NT2/D1 (cell line): ENCODE measurements around the gene VTCN1.

Experiments used
- DNase-seq: peaks from one replicate; pipeline ENCODE4 v3.0.0-alpha.2; 2011; ENCODE audit warnings: low read depth, low spot score
- H3K27me3 ChIP-seq: 2 replicates; pipeline ENCODE4 v1.6.0; 2011; ENCODE audit warnings: mild to moderate bottlenecking; ENCODE audit not compliant: insufficient read length, insufficient read depth
- H3K36me3 ChIP-seq: 2 replicates; pipeline ENCODE4 v1.6.1; 2011; ENCODE audit warnings: mild to moderate bottlenecking, low read length, mixed read lengths; ENCODE audit not compliant: insufficient read depth, insufficient read length
- H3K4me1 ChIP-seq: 2 replicates; pipeline ENCODE4 v1.5.1; 2011; ENCODE audit not compliant: insufficient read depth, insufficient read length
- H3K4me3 ChIP-seq: 2 replicates; pipeline ENCODE4 v1.5.1; 2011; ENCODE audit warnings: low read depth; ENCODE audit not compliant: insufficient read length
- H3K9ac ChIP-seq: 2 replicates; pipeline ENCODE4 v1.6.0; 2011; ENCODE audit warnings: low read depth; ENCODE audit not compliant: insufficient read length
- H3K9me3 ChIP-seq: 2 replicates; pipeline ENCODE4 v1.5.1; 2011; ENCODE audit warnings: mild to moderate bottlenecking, low read length; ENCODE audit not compliant: insufficient read depth
- SUZ12 ChIP-seq: IDR thresholded peaks from 2 replicates; pipeline ENCODE4 v1.6.1; 2011; ENCODE audit not compliant: insufficient read length, insufficient read depth; ENCODE audit errors: extremely low read depth
- YY1 ChIP-seq: IDR thresholded peaks from 2 replicates; pipeline ENCODE4 v1.6.1; 2011; ENCODE audit not compliant: insufficient read length, insufficient read depth
- ZNF274 ChIP-seq: IDR thresholded peaks from 2 replicates; pipeline ENCODE4 v1.6.1; 2011; ENCODE audit warnings: mild to moderate bottlenecking, low read depth, low read length

VTCN1 gene

GRCh38 chr1:117241512-117241911 is 30.8 kb upstream of the VTCN1 start:
- no peak for TF ChIP-seq SUZ12
- no peak for TF ChIP-seq ZNF274
- TF ChIP-seq YY1, result no peak
- Histone ChIP-seq H3K36me3 (no peaks in the 10 kb centered on the region), H3K27me3 (no peaks in the 10 kb centered on the region)

GRCh38 chr1:117240547-117240946 is 29.8 kb upstream of the VTCN1 start:
- Histone ChIP-seq H3K27me3 (no peaks in the 10 kb centered on the region), H3K4me3 (no peak overlapping the region), H3K4me1 (peaks cover 2% of the 10 kb centered on the region), H3K36me3 (no peaks in the 10 kb centered on the region), H3K9me3 (no peaks in the 10 kb centered on the region), H3K9ac (no peak overlapping the region)
- TF ChIP-seq ZNF274, result no peak
- no peak for TF ChIP-seq SUZ12
- TF ChIP-seq YY1, result no peak
- no peak for DNase-seq

More at GRCh38 chr1:117241512-117241911, 30.8 kb upstream of the VTCN1 start:
- DNase-seq, result no peak
- no peaks in the 10 kb centered on the region for H3K9me3 ChIP-seq
- H3K4me1 ChIP-seq, result peaks cover 2% of the 10 kb centered on the region
- H3K9ac ChIP-seq, result no peak overlapping the region
- H3K4me3 ChIP-seq, result no peak overlapping the region

- no peak overlapping the region for H3K4me3 ChIP-seq
- H3K4me1 ChIP-seq, result peaks cover 2% of the 10 kb centered on the region
- H3K9me3 ChIP-seq, result no peaks in the 10 kb centered on the region
- DNase-seq, result no peak
- TF ChIP-seq SUZ12, result no peak
- no peak for TF ChIP-seq ZNF274
- TF ChIP-seq YY1, result no peak
- H3K36me3 ChIP-seq, result no peaks in the 10 kb centered on the region
- no peaks in the 10 kb centered on the region for H3K27me3 ChIP-seq
- H3K9ac ChIP-seq, result no peak overlapping the region
Observed at GRCh38 chr1:117239467-117239866, 28.7 kb upstream of the VTCN1 start.

GRCh38 chr1:117237726-117238381 is 27.1 kb upstream of the VTCN1 start:
- Histone ChIP-seq H3K4me3 (no peak overlapping the region), H3K9ac (no peak overlapping the region), H3K9me3 (no peaks in the 10 kb centered on the region), H3K36me3 (no peaks in the 10 kb centered on the region), H3K27me3 (no peaks in the 10 kb centered on the region), H3K4me1 (peaks cover 2% of the 10 kb centered on the region)
- TF ChIP-seq SUZ12 (no peak), ZNF274 (no peak), YY1 (no peak)
- peak; percentile 27 for DNase-seq

GRCh38 chr1:117235863-117236465 is 25.2 kb upstream of the VTCN1 start:
- TF ChIP-seq ZNF274, result no peak
- TF ChIP-seq SUZ12, result no peak
- TF ChIP-seq YY1, result no peak
- H3K4me3 ChIP-seq, result no peak overlapping the region
- no peak for DNase-seq

GRCh38 chr1:117232531-117232930 is 21.8 kb upstream of the VTCN1 start:
- H3K36me3 ChIP-seq, result no peaks in the 10 kb centered on the region
- H3K9me3 ChIP-seq, result no peaks in the 10 kb centered on the region
- H3K4me3 ChIP-seq, result no peak overlapping the region
- DNase-seq, result no peak
- H3K27me3 ChIP-seq, result no peaks in the 10 kb centered on the region
- no peak for TF ChIP-seq ZNF274
- TF ChIP-seq SUZ12, result no peak
- no peak for TF ChIP-seq YY1
- no peak overlapping the region for H3K9ac ChIP-seq
- no peaks in the 10 kb centered on the region for H3K4me1 ChIP-seq

More at GRCh38 chr1:117235863-117236465, 25.2 kb upstream of the VTCN1 start:
- Histone ChIP-seq H3K9me3 (no peaks in the 10 kb centered on the region), H3K4me1 (peaks cover 2% of the 10 kb centered on the region), H3K27me3 (no peaks in the 10 kb centered on the region), H3K36me3 (no peaks in the 10 kb centered on the region), H3K9ac (no peak overlapping the region)

GRCh38 chr1:117231748-117232373 is 21.1 kb upstream of the VTCN1 start:
- Histone ChIP-seq H3K4me3 (no peak overlapping the region), H3K27me3 (no peaks in the 10 kb centered on the region), H3K9me3 (no peaks in the 10 kb centered on the region), H3K36me3 (no peaks in the 10 kb centered on the region), H3K9ac (no peak overlapping the region), H3K4me1 (no peaks in the 10 kb centered on the region)
- TF ChIP-seq ZNF274 (no peak), YY1 (no peak), SUZ12 (no peak)
- DNase-seq, result no peak
